GM19328 (cell line): ENCODE results near the gene ZNF473.

Experiments
- ATAC-seq: cut with Tn5 transposase; IDR thresholded peaks from one replicate; pipeline ENCODE4 v1.9.1; 2021; ENCODE audit warnings: mild to moderate bottlenecking, moderate library complexity; ENCODE audit not compliant: unreplicated experiment

ZNF473 gene

GRCh38 chr19:50025794-50026549, at the start of gene ZNF473:
ZNF473 (plus strand) TSS chr19:50026005; CDS start chr19:50031083, 5,078 bp downstream.
- peak; percentile 63 for ATAC-seq

- no peak for ATAC-seq
Observed at GRCh38 chr19:49976496-49976895, 49.3 kb upstream of the ZNF473 start.

- ATAC-seq = no peak
Observed at GRCh38 chr19:49977076-49977475, 48.7 kb upstream of the ZNF473 start.

- no peak for ATAC-seq
Observed at GRCh38 chr19:49977881-49978280, 47.9 kb upstream of the ZNF473 start.

GRCh38 chr19:49978324-49978723, 47.5 kb upstream of the ZNF473 start:
- ATAC-seq = no peak

GRCh38 chr19:49981603-49982593, 43.9 kb upstream of the ZNF473 start:
- no peak for ATAC-seq

GRCh38 chr19:49983645-49984229, 42.1 kb upstream of the ZNF473 start:
- no peak for ATAC-seq

- ATAC-seq = no peak
Observed at GRCh38 chr19:49984491-49984890, 41.3 kb upstream of the ZNF473 start.

GRCh38 chr19:49985871-49986270, 39.9 kb upstream of the ZNF473 start:
- no peak for ATAC-seq

GRCh38 chr19:49986354-49986753, 39.5 kb upstream of the ZNF473 start:
- ATAC-seq = no peak

GRCh38 chr19:49987159-49987698, 38.6 kb upstream of the ZNF473 start:
- ATAC-seq = no peak

GRCh38 chr19:49988007-49988406, 37.8 kb upstream of the ZNF473 start:
- ATAC-seq = no peak

GRCh38 chr19:49988433-49988832, 37.4 kb upstream of the ZNF473 start:
- ATAC-seq = no peak

GRCh38 chr19:49997709-49998108, 28.1 kb upstream of the ZNF473 start:
- ATAC-seq = no peak

GRCh38 chr19:49999371-50000010, 26.3 kb upstream of the ZNF473 start:
- no peak for ATAC-seq

GRCh38 chr19:50000038-50000840, 25.6 kb upstream of the ZNF473 start:
- no peak for ATAC-seq

- no peak for ATAC-seq
Observed at GRCh38 chr19:50000841-50001557, 24.8 kb upstream of the ZNF473 start.

- no peak for ATAC-seq
Observed at GRCh38 chr19:50001775-50002174, 24.0 kb upstream of the ZNF473 start.

GRCh38 chr19:50002386-50002960, 23.3 kb upstream of the ZNF473 start:
- ATAC-seq = no peak
